Activated T-cell treated with anti-CD3 and anti-CD28 coated beads, Interleukin-2, amount 50 U/mL, for 1 hour (primary cell): ENCODE results near the gene FHAD1.

ENCODE experiments used
- DNase-seq: peaks from one replicate; pipeline ENCODE4 v3.0.0-alpha.2; 2020

The FHAD1 gene

DNA sequence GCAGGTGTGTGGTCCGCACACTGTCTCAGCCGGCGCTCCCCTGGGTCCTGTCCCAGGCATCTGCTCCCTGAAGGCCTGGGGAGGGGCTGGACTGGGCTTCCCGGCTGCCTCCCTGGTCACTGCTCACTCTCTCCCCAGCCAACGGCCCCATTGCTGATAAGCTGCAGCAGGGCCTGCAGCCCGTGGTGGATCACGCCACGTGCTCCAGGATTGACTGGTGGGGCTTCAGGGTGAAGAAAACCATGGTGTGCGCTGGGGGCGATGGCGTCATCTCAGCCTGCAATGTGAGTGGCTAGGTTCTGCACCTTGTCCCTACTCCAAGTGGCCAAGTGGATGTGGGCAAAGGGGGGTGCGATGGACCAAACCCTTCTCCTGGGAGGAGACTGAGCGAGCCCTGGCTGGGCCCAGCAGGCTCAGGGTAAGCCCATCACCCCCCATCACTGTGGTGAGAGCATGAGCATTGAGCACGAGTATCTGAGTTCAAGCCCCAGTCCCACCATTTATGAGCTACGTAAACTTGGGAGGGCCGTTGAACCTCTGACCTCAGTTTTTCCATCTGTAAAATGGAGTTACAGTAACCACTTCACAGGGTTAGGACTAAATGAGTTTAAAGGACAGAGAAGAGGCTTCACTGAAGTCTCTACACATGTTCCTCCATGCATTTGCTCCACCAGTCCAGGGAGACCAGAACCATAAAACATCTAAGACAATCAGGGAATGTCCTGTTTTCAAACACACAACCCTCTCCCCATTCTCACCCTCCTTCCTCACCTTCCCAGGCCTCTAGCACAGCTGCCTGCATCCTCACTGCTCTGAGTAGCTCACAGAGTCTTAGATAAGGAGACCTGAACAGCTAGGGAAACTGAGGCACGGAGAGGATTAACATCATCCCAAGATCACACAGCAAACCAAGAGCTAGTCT lies 197.7 kb downstream of the FHAD1 start:
- no peak for DNase-seq

GRCh38 chr1:15445390-15446122 lies 198.5 kb downstream of the FHAD1 start:
- DNase-seq, result no peak

GRCh38 chr1:15446212-15446611 lies 199.2 kb downstream of the FHAD1 start:
- DNase-seq, result no peak
